ENCODE results near the gene ICAM2. TPM values are rescaled to one million over a fixed set of nuclear protein-coding genes. Genes with fewer than 3 reads are reported as not detected.

The ICAM2 gene
- total RNA-seq, 1 experiment from 2014 or later = 0.17 TPM

Other genes starting within 250 kb of the ICAM2 start
- gene CCDC47, start 247.0 kb downstream of the ICAM2 start, total RNA-seq (2014; rRNA removed; shearing (Covaris generic)) = 59.7 and 78.3 TPM in 2 replicates
- gene DDX42, start 246.5 kb downstream of the ICAM2 start, total RNA-seq (2014; rRNA removed; shearing (Covaris generic)) = 64.8 and 65.6 TPM in 2 replicates
- 51.2 and 69.5 TPM in 2 replicates for gene PSMC5, start 193.2 kb downstream of the ICAM2 start, total RNA-seq (2014; rRNA removed; shearing (Covaris generic))
- gene FTSJ3, start 193.0 kb downstream of the ICAM2 start, total RNA-seq (2014; rRNA removed; shearing (Covaris generic)) = 48.0 and 50.6 TPM in 2 replicates
- gene SMARCD2, start 177.9 kb downstream of the ICAM2 start, total RNA-seq (2014; rRNA removed; shearing (Covaris generic)) = 114 and 138 TPM in 2 replicates
- gene CSH2, start 147.0 kb downstream of the ICAM2 start, total RNA-seq (2014; rRNA removed; shearing (Covaris generic)) = not detected in 2 replicates
- not detected in 2 replicates for gene GH2, start 138.7 kb downstream of the ICAM2 start, total RNA-seq (2014; rRNA removed; shearing (Covaris generic))
- gene CSH1, start 124.1 kb downstream of the ICAM2 start, total RNA-seq (2014; rRNA removed; shearing (Covaris generic)) = not detected in 2 replicates
- not detected in 2 replicates for gene CSHL1, start 109.4 kb downstream of the ICAM2 start, total RNA-seq (2014; rRNA removed; shearing (Covaris generic))
- gene GH1, start 101.8 kb downstream of the ICAM2 start, total RNA-seq (2014; rRNA removed; shearing (Covaris generic)) = not detected in 2 replicates
- gene CD79B, start 88.3 kb downstream of the ICAM2 start, total RNA-seq (2014; rRNA removed; shearing (Covaris generic)) = 0.10 and 0.72 TPM in 2 replicates
- 0.02 TPM in 1 of 2 replicates, not detected in the other for gene SCN4A, start 47.7 kb downstream of the ICAM2 start, total RNA-seq (2014; rRNA removed; shearing (Covaris generic))
- 0.31 and 0.76 TPM in 2 replicates for gene PRR29, start 22.3 kb downstream of the ICAM2 start, total RNA-seq (2014; rRNA removed; shearing (Covaris generic))
- 2.1 and 2.4 TPM in 2 replicates for gene ERN1, start 109.5 kb upstream of the ICAM2 start, total RNA-seq (2014; rRNA removed; shearing (Covaris generic))
- 31.6 and 31.9 TPM in 2 replicates for gene TEX2, start 242.6 kb upstream of the ICAM2 start, total RNA-seq (2014; rRNA removed; shearing (Covaris generic))